ENCODE measurements around the gene TNNI3K.

TNNI3K gene

DNA sequence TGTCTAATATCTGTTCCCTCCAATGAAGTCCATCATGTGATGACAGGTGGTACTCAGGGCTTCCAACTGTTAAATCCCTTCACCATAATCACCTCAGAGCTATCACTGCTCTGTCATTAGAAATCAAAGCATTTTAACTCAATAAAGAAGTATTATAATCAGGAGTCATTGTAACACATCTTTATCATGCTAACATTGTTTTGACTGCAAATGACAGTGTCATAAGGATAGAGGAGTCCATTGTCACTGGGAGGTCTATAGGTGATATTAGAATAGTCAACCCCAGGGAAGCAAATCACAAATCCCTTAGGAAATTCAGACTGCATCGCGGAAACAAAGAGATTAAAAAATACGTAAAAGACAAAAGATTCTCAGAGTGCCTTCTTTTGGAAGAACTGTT lies 246.4 kb downstream of the TNNI3K start:
- no peaks in the 10 kb centered on the region for H3K9me3 ChIP-seq (ENCODE audit: insufficient read depth, low read length)
- no peaks in the 10 kb centered on the region for H3K4me1 ChIP-seq (ENCODE audit: insufficient read depth, insufficient read length)
- H3K9ac ChIP-seq (ENCODE audit: insufficient read length, low read depth), result no peak overlapping the region
- DNase-seq (ENCODE audit: low read depth, low spot score), result no peak
- no peak for TF ChIP-seq SUZ12 (IDR thresholded peaks at IDR 0.05; ENCODE audit: extremely low read depth, insufficient read depth, insufficient read length)
- no peak for TF ChIP-seq YY1 (IDR thresholded peaks at IDR 0.05; ENCODE audit: insufficient read depth, insufficient read length)
- TF ChIP-seq ZNF274 (IDR thresholded peaks at IDR 0.05; ENCODE audit: low read depth, low read length), result no peak
- H3K27me3 ChIP-seq (ENCODE audit: insufficient read depth, insufficient read length), result no peaks in the 10 kb centered on the region
- H3K36me3 ChIP-seq (ENCODE audit: insufficient read depth, insufficient read length, low read length), result no peaks in the 10 kb centered on the region
- no peak overlapping the region for H3K4me3 ChIP-seq (ENCODE audit: insufficient read length, low read depth)

DNA sequence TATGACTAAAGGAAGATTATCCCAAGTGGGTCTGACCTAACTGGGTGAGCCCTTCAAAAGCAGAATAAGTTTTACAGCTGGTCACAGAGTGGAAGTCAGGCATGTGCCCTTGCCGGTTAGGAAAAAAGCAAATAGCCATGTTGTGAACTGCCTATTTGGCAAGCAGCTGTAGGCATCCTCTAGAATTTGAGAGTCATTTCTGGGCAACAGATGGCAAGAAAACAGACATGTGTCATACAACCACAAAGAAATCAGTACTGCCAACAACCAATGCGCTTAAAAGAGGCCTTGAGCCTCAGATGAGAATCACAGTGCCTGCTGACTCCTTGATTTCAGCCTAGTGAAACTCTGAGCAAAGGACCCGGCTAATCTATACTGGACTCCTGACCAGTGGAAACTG lies 250.4 kb downstream of the TNNI3K start:
- no peak for DNase-seq (ENCODE audit: low read depth, low spot score)
- no peaks in the 10 kb centered on the region for H3K4me1 ChIP-seq (ENCODE audit: insufficient read depth, insufficient read length)
- TF ChIP-seq ZNF274 (IDR thresholded peaks at IDR 0.05; ENCODE audit: low read depth, low read length) (no peak), YY1 (IDR thresholded peaks at IDR 0.05; ENCODE audit: insufficient read depth, insufficient read length) (no peak), SUZ12 (IDR thresholded peaks at IDR 0.05; ENCODE audit: extremely low read depth, insufficient read depth, insufficient read length) (no peak)
- no peaks in the 10 kb centered on the region for H3K9me3 ChIP-seq (ENCODE audit: insufficient read depth, low read length)
- no peak overlapping the region for H3K4me3 ChIP-seq (ENCODE audit: insufficient read length, low read depth)
- no peaks in the 10 kb centered on the region for H3K27me3 ChIP-seq (ENCODE audit: insufficient read depth, insufficient read length)
- H3K9ac ChIP-seq (ENCODE audit: insufficient read length, low read depth), result no peak overlapping the region
- no peaks in the 10 kb centered on the region for H3K36me3 ChIP-seq (ENCODE audit: insufficient read depth, insufficient read length, low read length)

DNA sequence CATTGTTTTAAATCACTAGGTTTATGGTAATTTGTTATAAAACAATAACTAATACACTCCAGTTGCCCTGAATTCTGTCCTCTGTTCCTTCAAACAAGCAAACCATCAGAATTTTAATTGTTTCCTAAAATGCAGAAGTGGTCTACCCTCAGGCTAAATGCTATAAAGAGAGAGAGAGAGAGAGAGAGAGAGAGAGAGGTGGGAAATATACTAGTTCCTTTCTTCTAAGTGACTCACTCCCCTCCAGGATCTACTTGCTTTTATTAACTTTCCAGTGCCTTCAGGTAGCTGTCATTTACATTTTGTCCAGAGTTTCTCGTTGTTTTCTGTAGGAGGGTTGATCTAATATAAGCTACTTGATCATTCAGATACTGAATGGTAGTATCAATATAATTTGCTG lies 250.8 kb downstream of the TNNI3K start:
- H3K36me3 ChIP-seq (ENCODE audit: insufficient read depth, insufficient read length, low read length), result no peaks in the 10 kb centered on the region
- TF ChIP-seq YY1 (IDR thresholded peaks at IDR 0.05; ENCODE audit: insufficient read depth, insufficient read length), result no peak
- TF ChIP-seq ZNF274 (IDR thresholded peaks at IDR 0.05; ENCODE audit: low read depth, low read length), result no peak
- no peak for TF ChIP-seq SUZ12 (IDR thresholded peaks at IDR 0.05; ENCODE audit: extremely low read depth, insufficient read depth, insufficient read length)
- H3K27me3 ChIP-seq (ENCODE audit: insufficient read depth, insufficient read length), result no peaks in the 10 kb centered on the region
- H3K4me1 ChIP-seq (ENCODE audit: insufficient read depth, insufficient read length), result no peaks in the 10 kb centered on the region
- no peak for DNase-seq (ENCODE audit: low read depth, low spot score)
- H3K9ac ChIP-seq (ENCODE audit: insufficient read length, low read depth), result no peak overlapping the region
- H3K4me3 ChIP-seq (ENCODE audit: insufficient read length, low read depth), result no peak overlapping the region
- no peaks in the 10 kb centered on the region for H3K9me3 ChIP-seq (ENCODE audit: insufficient read depth, low read length)

DNA sequence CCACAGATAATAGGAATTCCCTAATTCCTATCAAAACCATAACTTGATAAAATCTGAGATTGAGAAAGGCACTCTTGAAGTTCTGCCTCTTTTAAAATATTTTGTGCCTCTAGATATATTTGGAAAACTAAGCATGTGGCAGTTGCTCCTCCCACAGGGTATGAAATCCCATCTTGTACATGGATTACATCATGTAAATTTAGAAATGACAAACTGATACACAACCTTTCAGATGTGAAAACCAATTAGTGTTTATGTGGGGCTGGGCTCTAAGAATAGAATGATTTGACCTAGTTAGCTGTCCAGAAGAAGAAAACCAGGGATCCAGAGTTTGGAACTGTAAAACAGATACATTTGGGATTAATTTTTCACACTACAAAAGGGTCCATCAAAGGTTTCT lies 261.5 kb downstream of the TNNI3K start:
- H3K27me3 ChIP-seq (ENCODE audit: insufficient read depth, insufficient read length), result no peaks in the 10 kb centered on the region
- no peaks in the 10 kb centered on the region for H3K36me3 ChIP-seq (ENCODE audit: insufficient read depth, insufficient read length, low read length)
- H3K9ac ChIP-seq (ENCODE audit: insufficient read length, low read depth), result no peak overlapping the region
- H3K4me3 ChIP-seq (ENCODE audit: insufficient read length, low read depth), result no peak overlapping the region
- no peak for TF ChIP-seq ZNF274 (IDR thresholded peaks at IDR 0.05; ENCODE audit: low read depth, low read length)
- TF ChIP-seq YY1 (IDR thresholded peaks at IDR 0.05; ENCODE audit: insufficient read depth, insufficient read length), result no peak
- TF ChIP-seq SUZ12 (IDR thresholded peaks at IDR 0.05; ENCODE audit: extremely low read depth, insufficient read depth, insufficient read length), result no peak
- H3K4me1 ChIP-seq (ENCODE audit: insufficient read depth, insufficient read length), result no peaks in the 10 kb centered on the region
- no peaks in the 10 kb centered on the region for H3K9me3 ChIP-seq (ENCODE audit: insufficient read depth, low read length)
- no peak for DNase-seq (ENCODE audit: low read depth, low spot score)

DNA sequence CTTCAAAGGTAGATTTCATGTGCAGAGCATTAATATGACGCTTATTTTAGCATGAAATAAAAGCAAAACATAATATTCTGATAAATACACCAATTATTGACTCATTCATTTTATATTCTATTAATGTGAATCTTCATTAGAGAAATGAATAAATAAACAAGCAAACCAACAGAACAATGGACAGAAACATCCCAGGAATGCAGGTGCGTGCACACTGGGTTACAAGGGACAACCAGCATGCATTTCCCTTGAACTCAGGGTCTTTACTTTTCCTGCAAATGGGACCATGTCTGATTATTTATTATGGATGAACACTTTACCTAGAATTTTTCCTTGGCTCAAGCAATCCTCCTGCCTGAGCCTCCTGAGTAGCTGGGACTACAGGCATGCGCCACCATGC lies 263.7 kb downstream of the TNNI3K start:
- Histone ChIP-seq H3K27me3 (ENCODE audit: insufficient read depth, insufficient read length) (no peaks in the 10 kb centered on the region), H3K4me3 (ENCODE audit: insufficient read length, low read depth) (no peak overlapping the region), H3K4me1 (ENCODE audit: insufficient read depth, insufficient read length) (no peaks in the 10 kb centered on the region), H3K9ac (ENCODE audit: insufficient read length, low read depth) (no peak overlapping the region), H3K36me3 (ENCODE audit: insufficient read depth, insufficient read length, low read length) (no peaks in the 10 kb centered on the region), H3K9me3 (ENCODE audit: insufficient read depth, low read length) (no peaks in the 10 kb centered on the region)
- TF ChIP-seq YY1 (IDR thresholded peaks at IDR 0.05; ENCODE audit: insufficient read depth, insufficient read length) (no peak), SUZ12 (IDR thresholded peaks at IDR 0.05; ENCODE audit: extremely low read depth, insufficient read depth, insufficient read length) (no peak), ZNF274 (IDR thresholded peaks at IDR 0.05; ENCODE audit: low read depth, low read length) (no peak)
- DNase-seq (ENCODE audit: low read depth, low spot score), result no peak

DNA sequence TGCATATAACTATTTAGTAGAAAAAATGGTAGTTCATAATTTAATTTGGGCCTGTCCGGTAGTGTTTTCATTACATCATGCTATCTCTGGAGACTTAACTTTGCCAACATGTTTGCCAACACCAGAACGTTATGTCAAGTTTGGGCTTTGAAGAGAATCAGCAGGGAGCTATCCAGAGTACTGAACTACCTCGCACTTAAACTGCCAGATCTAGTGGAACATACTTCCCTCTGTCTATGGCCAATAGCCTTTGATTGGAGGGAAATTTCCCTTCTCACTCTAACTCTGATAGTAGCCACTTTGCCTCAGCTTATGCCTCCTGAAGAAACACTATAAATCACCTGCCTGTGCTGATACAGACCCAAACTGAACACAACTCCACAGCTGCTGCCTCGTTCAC lies 267.2 kb downstream of the TNNI3K start:
- H3K4me1 ChIP-seq (ENCODE audit: insufficient read depth, insufficient read length), result no peaks in the 10 kb centered on the region
- H3K27me3 ChIP-seq (ENCODE audit: insufficient read depth, insufficient read length), result no peaks in the 10 kb centered on the region
- H3K4me3 ChIP-seq (ENCODE audit: insufficient read length, low read depth), result no peak overlapping the region
- H3K9ac ChIP-seq (ENCODE audit: insufficient read length, low read depth), result no peak overlapping the region
- no peak for TF ChIP-seq ZNF274 (IDR thresholded peaks at IDR 0.05; ENCODE audit: low read depth, low read length)
- TF ChIP-seq YY1 (IDR thresholded peaks at IDR 0.05; ENCODE audit: insufficient read depth, insufficient read length), result no peak
- TF ChIP-seq SUZ12 (IDR thresholded peaks at IDR 0.05; ENCODE audit: extremely low read depth, insufficient read depth, insufficient read length), result no peak
- DNase-seq (ENCODE audit: low read depth, low spot score), result no peak
- no peaks in the 10 kb centered on the region for H3K9me3 ChIP-seq (ENCODE audit: insufficient read depth, low read length)
- no peaks in the 10 kb centered on the region for H3K36me3 ChIP-seq (ENCODE audit: insufficient read depth, insufficient read length, low read length)

DNA sequence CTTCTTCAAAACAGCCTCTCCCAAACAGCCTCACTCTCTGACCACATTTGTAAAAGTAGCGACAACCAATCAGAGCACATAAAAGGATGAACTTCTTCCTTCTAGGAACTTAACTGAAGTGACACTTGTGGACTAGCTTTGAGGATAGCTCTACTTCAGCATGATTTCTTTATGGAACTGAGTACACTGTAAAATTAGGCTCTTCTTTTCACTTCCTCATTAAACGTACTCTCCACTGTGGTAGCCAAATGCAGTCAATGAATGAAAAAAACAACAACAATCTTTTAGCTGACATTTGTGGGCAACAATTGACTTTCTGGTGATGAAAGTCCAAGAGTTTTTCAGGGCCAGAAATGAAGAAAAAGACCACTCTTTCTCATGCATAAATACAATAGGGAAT lies 267.7 kb downstream of the TNNI3K start:
- Histone ChIP-seq H3K9me3 (ENCODE audit: insufficient read depth, low read length) (no peaks in the 10 kb centered on the region), H3K4me1 (ENCODE audit: insufficient read depth, insufficient read length) (no peaks in the 10 kb centered on the region), H3K36me3 (ENCODE audit: insufficient read depth, insufficient read length, low read length) (no peaks in the 10 kb centered on the region), H3K27me3 (ENCODE audit: insufficient read depth, insufficient read length) (no peaks in the 10 kb centered on the region), H3K4me3 (ENCODE audit: insufficient read length, low read depth) (no peak overlapping the region), H3K9ac (ENCODE audit: insufficient read length, low read depth) (no peak overlapping the region)
- TF ChIP-seq SUZ12 (IDR thresholded peaks at IDR 0.05; ENCODE audit: extremely low read depth, insufficient read depth, insufficient read length) (no peak), YY1 (IDR thresholded peaks at IDR 0.05; ENCODE audit: insufficient read depth, insufficient read length) (no peak), ZNF274 (IDR thresholded peaks at IDR 0.05; ENCODE audit: low read depth, low read length) (no peak)
- DNase-seq (ENCODE audit: low read depth, low spot score), result no peak
